ENCODE measurements around the gene FKBP1B. TPM values are rescaled to one million over a fixed set of nuclear protein-coding genes. Genes with fewer than 3 reads are reported as not detected.
"Not testable (repeated sequence)": the region's sequence is repeated elsewhere in the genome, so short reads cannot be mapped to it uniquely, and the experiment has no call there.

The FKBP1B gene
- polyA plus RNA-seq, 5 donors: 14.3 to 16.4 (median 15.1) TPM

DNA sequence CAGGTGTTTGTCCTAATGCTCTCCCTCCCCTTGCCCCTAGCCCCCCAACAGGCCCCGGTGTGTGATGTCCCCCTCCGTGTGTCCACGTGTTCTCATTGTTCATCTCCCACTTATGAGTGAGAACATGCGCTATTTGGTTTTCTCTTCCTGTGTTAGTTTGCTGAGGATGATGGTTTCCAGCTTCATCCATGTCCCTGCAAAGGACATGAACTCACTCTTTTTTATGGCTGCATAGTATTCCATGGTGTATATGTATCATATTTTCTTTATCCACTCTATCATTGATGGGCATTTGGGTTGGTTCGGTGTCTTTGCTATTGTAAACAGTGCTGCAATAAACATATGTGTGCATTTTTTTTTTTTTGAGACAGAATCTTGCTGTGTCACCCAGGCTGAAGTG, 43.7 kb downstream of the FKBP1B start:
- not testable (repeated sequence) for DNase-seq

- DNase-seq: not testable (repeated sequence)
Measured at GRCh38 chr2:24095171-24095677, 45.7 kb downstream of the FKBP1B start.

DNA sequence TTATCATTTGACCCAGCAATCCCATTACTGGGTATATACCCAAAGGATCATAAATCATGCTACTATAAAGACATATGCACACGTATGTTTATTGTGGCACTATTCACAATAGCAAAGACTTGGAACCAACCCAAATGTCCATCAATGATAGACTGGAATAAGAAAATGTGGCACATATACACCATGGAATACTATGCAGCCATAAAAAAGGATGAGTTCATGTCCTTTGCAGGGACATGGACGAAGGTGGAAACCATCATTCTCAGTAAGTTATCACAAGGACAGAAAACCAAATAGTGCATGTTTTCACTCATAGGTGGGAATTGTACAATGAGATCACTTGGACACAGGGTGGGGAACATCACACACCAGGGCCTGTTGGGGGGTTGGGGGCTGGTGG, 51.2 kb downstream of the FKBP1B start:
- not testable (repeated sequence) for DNase-seq

DNA sequence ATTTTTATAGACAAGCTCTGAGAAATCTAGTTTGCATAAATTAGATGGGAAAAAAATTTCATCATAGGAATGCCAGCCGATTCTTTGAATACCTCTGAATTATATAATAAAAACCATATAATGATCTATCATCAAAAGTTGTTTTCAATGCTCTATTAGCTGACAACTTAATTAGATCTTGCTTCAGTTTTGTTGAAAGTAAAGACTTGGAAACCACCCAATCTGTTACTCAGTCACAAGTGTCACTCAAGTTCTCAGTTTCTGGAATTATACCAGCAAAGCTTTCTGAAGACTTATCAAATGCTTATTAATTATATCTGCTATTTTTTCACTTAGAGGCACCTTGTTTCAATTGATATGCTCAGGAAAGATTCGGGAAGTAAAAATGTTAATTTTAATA, 52.5 kb downstream of the FKBP1B start:
- no peak for DNase-seq

GRCh38 chr2:24102677-24103076, 53.1 kb downstream of the FKBP1B start:
- DNase-seq: no peak

GRCh38 chr2:24104110-24104650, 54.6 kb downstream of the FKBP1B start:
- DNase-seq: no peak

DNA sequence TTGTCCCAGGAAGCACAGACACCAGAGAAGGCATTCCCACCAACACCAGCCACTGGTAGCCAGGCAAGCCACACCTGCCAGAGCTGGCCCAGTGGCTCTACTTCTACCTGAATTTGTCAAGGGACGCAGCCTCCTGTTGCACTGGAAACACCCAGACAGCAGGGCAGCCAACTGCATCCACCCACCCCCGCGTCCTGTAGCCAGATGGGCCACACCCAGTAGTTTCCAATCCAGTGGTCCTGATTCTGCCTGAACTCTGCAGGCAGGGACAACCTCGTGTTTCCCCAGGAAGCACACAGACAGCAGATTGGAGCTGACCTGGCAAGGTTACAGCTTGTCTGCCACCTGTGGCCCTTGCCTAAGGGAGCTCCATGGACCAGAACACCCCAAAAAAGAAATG, 55.4 kb downstream of the FKBP1B start:
- no peak for DNase-seq

- no peak for DNase-seq
Measured at GRCh38 chr2:24105816-24106215, 56.3 kb downstream of the FKBP1B start.

DNA sequence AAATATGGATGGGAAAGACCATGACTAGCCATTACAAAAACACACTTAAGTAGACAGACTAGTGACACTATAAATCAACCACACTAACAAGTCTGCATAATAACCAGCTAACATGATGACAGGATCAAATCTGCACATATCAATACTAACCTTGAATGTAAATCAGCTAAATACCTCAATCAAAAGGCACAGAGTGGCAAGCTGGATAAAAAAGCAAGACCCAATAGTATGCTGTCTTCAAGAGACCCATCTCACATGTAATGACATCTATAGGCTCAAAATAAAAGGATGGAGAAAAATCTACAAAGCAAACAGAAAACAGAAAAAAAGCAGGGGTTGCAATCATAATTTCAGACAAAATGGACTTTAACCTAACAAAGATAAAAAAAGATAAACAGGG, 57.2 kb downstream of the FKBP1B start:
- DNase-seq: no peak

GRCh38 chr2:24107336-24107735, 57.8 kb downstream of the FKBP1B start:
- no peak for DNase-seq

GRCh38 chr2:24109431-24109830, 59.9 kb downstream of the FKBP1B start:
- not testable (repeated sequence) for DNase-seq

DNA sequence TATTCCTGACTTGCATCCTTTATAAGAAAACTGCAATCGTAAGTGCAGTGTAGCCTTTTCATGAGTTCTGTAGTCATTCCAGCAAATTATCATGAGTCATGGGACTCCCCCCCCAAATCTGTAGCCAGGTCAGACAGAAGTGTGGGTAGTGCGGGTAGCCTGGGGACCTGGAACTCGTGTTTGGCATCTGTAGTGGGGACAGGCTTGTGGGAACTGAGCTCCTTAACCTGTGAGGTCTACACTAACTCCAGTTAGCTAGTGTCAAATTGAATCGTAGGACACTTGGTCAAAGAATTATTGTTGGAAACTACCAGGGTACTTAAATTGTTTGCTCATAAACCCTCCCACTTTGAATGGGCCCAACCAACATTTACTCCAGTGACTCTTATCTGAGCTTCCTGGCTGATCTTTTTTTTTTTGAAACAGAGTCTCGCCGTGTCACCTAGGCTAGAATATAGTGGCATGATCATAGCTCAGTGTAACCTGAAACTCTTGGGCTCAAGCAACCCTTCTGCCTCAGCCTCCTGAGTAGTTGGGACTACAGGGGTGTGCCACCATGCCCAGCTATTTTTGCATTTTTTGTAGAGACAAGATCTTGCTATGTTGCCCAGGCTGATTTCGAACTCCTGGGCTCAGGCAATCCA, 61.2 kb downstream of the FKBP1B start:
- DNase-seq: no peak

DNA sequence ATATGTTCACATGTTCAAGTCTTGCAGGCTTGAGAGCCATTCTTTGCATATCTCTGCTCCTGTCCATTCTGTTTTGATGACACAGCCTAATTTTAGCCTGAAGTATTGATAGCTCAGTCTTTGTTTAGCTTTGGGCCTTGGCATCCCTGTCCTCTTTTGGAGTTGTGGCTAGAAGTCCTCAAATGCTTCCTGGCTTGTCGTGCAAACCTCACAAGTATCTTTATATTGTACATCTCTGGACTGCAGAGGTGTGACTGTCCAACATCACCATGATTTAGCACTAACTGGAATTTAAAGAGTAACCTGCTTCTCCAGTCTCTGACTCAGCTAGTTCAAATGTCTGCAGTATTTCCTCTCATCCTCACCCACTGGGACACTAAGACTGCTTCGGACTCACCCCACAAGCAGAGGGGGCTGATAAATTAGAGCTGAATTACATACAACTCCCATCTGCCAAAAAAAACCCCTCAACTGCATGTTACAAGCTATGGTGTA, 61.9 kb downstream of the FKBP1B start:
- DNase-seq: no peak

Other genes with a start within 250 kb of the FKBP1B start
- 10 to 100 TPM; 16.7 to 28.7 (median 27.4) TPM for gene ATAD2B, start 122.6 kb upstream of the FKBP1B start, polyA plus RNA-seq (ENCODE audit: insufficient read depth in 1 of 5, insufficient read length in 5 of 5, low replicate concordance in 1 of 5)
- 10 to 100 TPM; 16.5 to 25.6 (median 21.0) TPM for gene UBXN2A, start 109.3 kb upstream of the FKBP1B start, polyA plus RNA-seq (ENCODE audit: insufficient read depth in 1 of 5, insufficient read length in 5 of 5, low replicate concordance in 1 of 5)
- 1 to 10 TPM; 3.1 to 5.7 (median 5.1) TPM for gene MFSD2B, start 39.7 kb upstream of the FKBP1B start, polyA plus RNA-seq (ENCODE audit: insufficient read depth in 1 of 5, insufficient read length in 5 of 5, low replicate concordance in 1 of 5)
- 10 to 100 TPM; 11.6 to 18.2 (median 15.3) TPM for gene WDCP, start 2.4 kb upstream of the FKBP1B start, polyA plus RNA-seq (ENCODE audit: insufficient read depth in 1 of 5, insufficient read length in 5 of 5, low replicate concordance in 1 of 5)
- gene SF3B6, start 26.6 kb downstream of the FKBP1B start, polyA plus RNA-seq (ENCODE audit: insufficient read depth in 1 of 5, insufficient read length in 5 of 5, low replicate concordance in 1 of 5): 100 to 1,000 TPM; 116 to 164 (median 138) TPM
- 10 to 100 TPM; 49.6 to 78.6 (median 65.0) TPM for gene TP53I3, start 35.1 kb downstream of the FKBP1B start, polyA plus RNA-seq (ENCODE audit: insufficient read depth in 1 of 5, insufficient read length in 5 of 5, low replicate concordance in 1 of 5)
- 1 to 10 TPM; 2.3 to 3.7 (median 3.2) TPM for gene PFN4, start 73.6 kb downstream of the FKBP1B start, polyA plus RNA-seq (ENCODE audit: insufficient read depth in 1 of 5, insufficient read length in 5 of 5, low replicate concordance in 1 of 5)
- 10 to 100 TPM; 22.2 to 30.6 (median 27.3) TPM for gene FAM228B, start 73.7 kb downstream of the FKBP1B start, polyA plus RNA-seq (ENCODE audit: insufficient read depth in 1 of 5, insufficient read length in 5 of 5, low replicate concordance in 1 of 5)
- gene FAM228A, start 125.3 kb downstream of the FKBP1B start, polyA plus RNA-seq (ENCODE audit: insufficient read depth in 1 of 5, insufficient read length in 5 of 5, low replicate concordance in 1 of 5): 1 to 10 TPM; 1.1 to 3.4 (median 1.6) TPM